DND-41 (cell line): ENCODE results near the gene OXER1.

Experiments
- EZH2 ChIP-seq: IDR thresholded peaks from 3 replicates; pipeline ENCODE4 v1.6.1; 2012; ENCODE audit warnings: borderline replicate concordance, low read depth, mild to moderate bottlenecking, moderate library complexity, low read length, inconsistent platforms; ENCODE audit not compliant: severe bottlenecking
- TF ChIP-seq, protein P1 (sequence below): IDR thresholded peaks from 2 replicates; pipeline ENCODE4 v1.5.1; 2012; ENCODE audit warnings: borderline replicate concordance, low read length, moderate library complexity, mild to moderate bottlenecking; ENCODE audit not compliant: poor library complexity, severe bottlenecking; ENCODE audit errors: extremely low read depth

DNA sequence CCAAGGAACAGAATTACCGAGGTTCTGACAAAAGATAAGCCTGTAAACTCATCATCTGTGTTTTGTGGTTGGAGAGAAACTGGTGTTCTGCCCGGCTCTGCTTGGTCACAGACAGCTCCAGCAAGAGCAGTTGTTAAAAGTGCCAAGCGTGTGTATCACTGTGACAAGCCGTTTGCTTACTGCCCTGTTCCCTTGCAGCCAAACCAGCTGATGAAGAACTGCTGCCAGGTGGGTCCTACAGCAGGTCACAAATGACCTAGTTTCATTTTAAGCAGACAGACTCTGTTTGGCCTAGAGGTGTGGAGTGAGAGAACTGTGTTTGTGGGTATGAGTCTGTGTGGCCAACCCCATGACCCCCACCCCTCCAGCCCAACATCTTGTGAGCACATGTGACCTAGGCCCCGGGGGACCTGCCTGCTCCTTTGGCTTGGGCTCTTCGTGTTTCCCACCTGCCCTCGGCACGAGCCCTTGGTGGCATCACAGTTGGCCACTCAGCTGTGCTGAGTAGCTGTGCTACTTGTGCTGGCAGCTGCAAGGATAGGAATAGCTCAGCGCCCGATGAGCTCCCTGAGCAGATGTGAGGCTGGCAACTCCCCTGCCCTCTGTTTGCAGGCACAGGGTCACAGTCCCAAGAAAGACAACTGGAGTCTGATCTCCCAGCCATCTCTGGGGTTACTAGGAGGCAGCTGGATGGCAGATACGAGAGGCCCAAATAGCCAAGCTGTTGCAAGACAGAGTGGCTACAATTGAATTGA, 9.7 kb downstream of the OXER1 start:
- TF ChIP-seq, protein P1, sequence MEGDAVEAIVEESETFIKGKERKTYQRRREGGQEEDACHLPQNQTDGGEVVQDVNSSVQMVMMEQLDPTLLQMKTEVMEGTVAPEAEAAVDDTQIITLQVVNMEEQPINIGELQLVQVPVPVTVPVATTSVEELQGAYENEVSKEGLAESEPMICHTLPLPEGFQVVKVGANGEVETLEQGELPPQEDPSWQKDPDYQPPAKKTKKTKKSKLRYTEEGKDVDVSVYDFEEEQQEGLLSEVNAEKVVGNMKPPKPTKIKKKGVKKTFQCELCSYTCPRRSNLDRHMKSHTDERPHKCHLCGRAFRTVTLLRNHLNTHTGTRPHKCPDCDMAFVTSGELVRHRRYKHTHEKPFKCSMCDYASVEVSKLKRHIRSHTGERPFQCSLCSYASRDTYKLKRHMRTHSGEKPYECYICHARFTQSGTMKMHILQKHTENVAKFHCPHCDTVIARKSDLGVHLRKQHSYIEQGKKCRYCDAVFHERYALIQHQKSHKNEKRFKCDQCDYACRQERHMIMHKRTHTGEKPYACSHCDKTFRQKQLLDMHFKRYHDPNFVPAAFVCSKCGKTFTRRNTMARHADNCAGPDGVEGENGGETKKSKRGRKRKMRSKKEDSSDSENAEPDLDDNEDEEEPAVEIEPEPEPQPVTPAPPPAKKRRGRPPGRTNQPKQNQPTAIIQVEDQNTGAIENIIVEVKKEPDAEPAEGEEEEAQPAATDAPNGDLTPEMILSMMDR: no peak
- TF ChIP-seq EZH2: no peak
